Mesenchymal stem cell (in vitro differentiated cells and primary cell): ENCODE results near the gene RSBN1L.

Source experiments
- DNase-seq: peaks from one replicate; pipeline ENCODE4 v3.0.0-alpha.2; 2013
- H2AFZ ChIP-seq: one replicate; pipeline ENCODE4 v1.6.1; 2013; ENCODE audit warnings: low read depth, mild to moderate bottlenecking, control low read depth, inconsistent platforms, low read length, moderate library complexity
- H2AK5ac ChIP-seq: 2 replicates; pipeline ENCODE4 v1.6.1; 2013; ENCODE audit warnings: low read length, moderate library complexity, mild to moderate bottlenecking, inconsistent platforms; ENCODE audit not compliant: severe bottlenecking
- H2BK120ac ChIP-seq: one replicate; pipeline ENCODE4 v1.6.1; 2013; ENCODE audit warnings: low read depth, mild to moderate bottlenecking, inconsistent platforms, low read length, moderate library complexity
- H2BK12ac ChIP-seq, 2 experiments: one replicate each; pipeline ENCODE4 v1.6.1; 2013; ENCODE audit warnings: inconsistent platforms in 2 of 2, low read length in 2 of 2, mild to moderate bottlenecking in 2 of 2, moderate library complexity in 2 of 2, control low read depth in 1 of 2
- H2BK15ac ChIP-seq: one replicate; pipeline ENCODE4 v1.6.1; 2013; ENCODE audit warnings: mild to moderate bottlenecking, low read depth, inconsistent platforms; ENCODE audit not compliant: poor library complexity, severe bottlenecking
- H2BK5ac ChIP-seq: 2 replicates; pipeline ENCODE4 v1.6.1; 2013; ENCODE audit warnings: low read depth, mild to moderate bottlenecking, low read length, control low read depth, inconsistent platforms; ENCODE audit not compliant: poor library complexity, severe bottlenecking
- H3K14ac ChIP-seq, 2 experiments: one replicate each; pipeline ENCODE4 v1.6.1; 2013; ENCODE audit warnings: inconsistent platforms in 2 of 2, low read length in 2 of 2, control low read depth in 1 of 2, mild to moderate bottlenecking in 1 of 2, moderate library complexity in 1 of 2
- H3K18ac ChIP-seq, 2 experiments: one replicate each; pipeline ENCODE4 v1.6.1; 2013; ENCODE audit warnings: inconsistent platforms in 2 of 2, low read length in 2 of 2, control low read depth in 1 of 2, low read depth in 1 of 2, mild to moderate bottlenecking in 1 of 2
- H3K23ac ChIP-seq, 2 experiments: one replicate each; pipeline ENCODE4 v1.6.1; 2013; ENCODE audit warnings: inconsistent platforms in 2 of 2, low read length in 2 of 2, mild to moderate bottlenecking in 2 of 2, moderate library complexity in 2 of 2, control low read depth in 1 of 2
- H3K27ac ChIP-seq: 2 replicates; pipeline ENCODE4 v1.5.1; 2013; ENCODE audit warnings: mild to moderate bottlenecking, moderate library complexity, low read length, control low read depth, inconsistent platforms; ENCODE audit not compliant: poor library complexity, severe bottlenecking
- H3K27me3 ChIP-seq, 2 experiments: 2 replicates each; pipeline versions ENCODE4 v1.6.1 to v1.7.0; 2013; ENCODE audit warnings: low read length in 2 of 2, mild to moderate bottlenecking in 2 of 2, moderate library complexity in 2 of 2, control low read depth in 1 of 2, inconsistent platforms in 1 of 2; ENCODE audit not compliant: control insufficient read depth in 1 of 2, insufficient read depth in 1 of 2
- H3K36me3 ChIP-seq, 2 experiments: 2 replicates each; pipeline versions ENCODE4 v1.6.1 to v1.7.0; 2013; ENCODE audit warnings: low read length in 2 of 2, control low read depth in 1 of 2, inconsistent platforms in 1 of 2, low read depth in 1 of 2, mild to moderate bottlenecking in 1 of 2; ENCODE audit not compliant: insufficient read depth in 2 of 2, control insufficient read depth in 1 of 2
- H3K4ac ChIP-seq, 2 experiments: one replicate each; pipeline ENCODE4 v1.6.1; 2013; ENCODE audit warnings: inconsistent platforms in 2 of 2, low read length in 2 of 2, mild to moderate bottlenecking in 2 of 2, moderate library complexity in 2 of 2, control low read depth in 1 of 2, low read depth in 1 of 2
- H3K4me1 ChIP-seq: 2 replicates; pipeline ENCODE4 v1.6.1; 2013; ENCODE audit warnings: low read depth, low read length, control low read depth; ENCODE audit not compliant: control insufficient read depth, insufficient read depth
- H3K4me2 ChIP-seq: 2 replicates; pipeline ENCODE4 v1.6.1; 2013; ENCODE audit warnings: low read length, mild to moderate bottlenecking, inconsistent platforms; ENCODE audit not compliant: poor library complexity, severe bottlenecking
- H3K4me3 ChIP-seq, 2 experiments: 2 replicates each; pipeline versions ENCODE4 v1.5.1 to v1.7.0; 2013; ENCODE audit warnings: low read length in 2 of 2, mild to moderate bottlenecking in 2 of 2, control low read depth in 1 of 2, low read depth in 1 of 2; ENCODE audit not compliant: insufficient read depth in 1 of 2
- H3K79me1 ChIP-seq: replicated peaks from 2 replicates; pipeline ENCODE4 v1.6.1; 2013; ENCODE audit warnings: mild to moderate bottlenecking, control low read depth, low read length, inconsistent platforms; ENCODE audit not compliant: poor library complexity, severe bottlenecking
- H3K9ac ChIP-seq: 2 replicates; pipeline ENCODE4 v1.7.0; 2013; ENCODE audit warnings: mild to moderate bottlenecking, low read length, moderate library complexity
- H3K9me3 ChIP-seq: 2 replicates; pipeline ENCODE4 v1.7.0; 2013; ENCODE audit warnings: mild to moderate bottlenecking, low read length; ENCODE audit not compliant: control insufficient read depth
- H4K8ac ChIP-seq: one replicate; pipeline ENCODE4 v1.6.1; 2013; ENCODE audit warnings: inconsistent platforms, mild to moderate bottlenecking, low read length, moderate library complexity
- H4K91ac ChIP-seq: one replicate; pipeline ENCODE4 v1.6.1; 2013; ENCODE audit warnings: mild to moderate bottlenecking, low read length, inconsistent platforms
- WGBS: methylation state at CpG from one replicate; pipeline ENCODE4 v1.1.7; 2013; ENCODE audit warnings: mixed read lengths; 5-methylcytosine and 5-hydroxymethylcytosine counted together

The RSBN1L gene

DNA sequence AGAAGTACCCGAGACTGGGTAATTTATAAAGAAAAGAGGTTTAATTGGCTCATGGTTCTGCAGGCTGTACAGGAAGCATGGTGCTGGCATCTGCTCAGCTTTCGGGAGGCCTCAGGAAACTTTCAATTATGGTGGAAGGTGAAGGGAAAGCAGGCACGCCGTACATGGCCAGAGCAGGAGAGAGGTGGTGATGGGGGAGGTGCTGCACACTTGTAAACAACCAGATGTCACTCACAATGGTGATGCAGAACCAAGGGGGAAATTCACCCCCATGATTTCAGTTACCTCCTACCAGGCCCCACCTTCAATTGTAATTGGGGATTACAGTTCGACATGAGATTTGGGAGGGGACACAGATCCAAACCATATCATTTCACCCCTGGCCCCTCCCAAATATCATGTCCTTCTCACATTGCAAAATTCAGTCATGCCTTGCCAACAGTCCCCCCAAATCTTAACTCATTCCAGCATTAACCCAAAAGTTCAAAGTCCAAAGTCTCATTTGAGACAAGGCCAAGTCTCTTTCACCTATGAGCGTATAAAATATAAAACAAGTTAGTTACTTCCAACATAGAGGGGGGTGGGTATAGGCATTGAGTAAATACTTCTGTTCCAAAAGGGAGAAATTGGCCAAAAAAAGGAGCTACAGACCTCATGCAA is 50.0 kb downstream of the RSBN1L start:
- Histone ChIP-seq H3K14ac (no peak overlapping the region), H3K27me3 (no peaks in the 10 kb centered on the region), H3K23ac (no peak overlapping the region), H4K91ac (no peak overlapping the region), H3K27ac (no peak overlapping the region), H3K18ac (no peak overlapping the region), H2AFZ (no peak overlapping the region), H3K79me1 (peaks cover 34% of the 10 kb centered on the region), H2AK5ac (no peak overlapping the region), H3K9ac (no peak overlapping the region), H2BK120ac (no peak overlapping the region), H3K4me1 (peaks cover 3% of the 10 kb centered on the region), H3K4ac (no peak overlapping the region), H3K4me2 (no peak overlapping the region), H3K36me3 (peaks cover 8 to 25% of the 10 kb centered on the region in 2 experiments), H3K9me3 (no peaks in the 10 kb centered on the region), H2BK15ac (no peak overlapping the region), H2BK5ac (no peak overlapping the region), H4K8ac (no peak overlapping the region), H3K4me3 (no peak overlapping the region), H2BK12ac (no peak overlapping the region)
- DNase-seq: no peak
- WGBS: 94% methylated on average over 5 of the region's 6 CpGs

DNA sequence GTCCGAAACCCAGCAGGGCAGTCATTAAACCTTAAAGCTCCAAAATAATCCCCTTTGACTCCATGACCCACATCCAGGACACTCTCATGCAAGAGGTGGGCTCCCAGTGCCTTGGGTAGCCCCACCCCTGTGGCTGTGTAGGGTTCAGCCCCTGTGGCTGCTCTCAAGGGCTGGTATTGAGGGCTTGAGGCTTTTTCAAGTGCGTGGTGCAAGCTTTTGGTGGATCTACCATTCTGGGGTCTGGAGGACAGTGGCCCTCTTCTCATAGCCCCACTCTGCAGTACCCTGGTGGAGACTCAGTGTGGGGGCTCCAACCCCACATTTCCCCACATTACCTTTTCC is 50.5 kb downstream of the RSBN1L start:
- H4K8ac ChIP-seq: peak overlapping the region; percentile 73
- H3K18ac ChIP-seq: no peak overlapping the region
- no peak overlapping the region for H3K4me3 ChIP-seq
- no peaks in the 10 kb centered on the region for H3K27me3 ChIP-seq
- no peak overlapping the region for H3K27ac ChIP-seq
- H2AFZ ChIP-seq: no peak overlapping the region
- peaks cover 3% of the 10 kb centered on the region for H3K4me1 ChIP-seq
- no peak overlapping the region for H4K91ac ChIP-seq
- H2BK120ac ChIP-seq: no peak overlapping the region
- WGBS: no CpG with 5 or more reads among the region's 2 CpGs
- no peak overlapping the region for H3K14ac ChIP-seq
- H2BK12ac ChIP-seq: no peak overlapping the region
- no peaks in the 10 kb centered on the region for H3K9me3 ChIP-seq
- no peak overlapping the region for H3K4ac ChIP-seq
- no peak overlapping the region for H2BK15ac ChIP-seq
- H3K4me2 ChIP-seq: no peak overlapping the region
- DNase-seq: no peak
- no peak overlapping the region for H3K9ac ChIP-seq
- H3K36me3 ChIP-seq: peaks cover 8 to 30% of the 10 kb centered on the region in 2 experiments
- H3K23ac ChIP-seq: no peak overlapping the region
- no peak overlapping the region for H2BK5ac ChIP-seq
- H2AK5ac ChIP-seq: no peak overlapping the region
- peaks cover 34% of the 10 kb centered on the region for H3K79me1 ChIP-seq

DNA sequence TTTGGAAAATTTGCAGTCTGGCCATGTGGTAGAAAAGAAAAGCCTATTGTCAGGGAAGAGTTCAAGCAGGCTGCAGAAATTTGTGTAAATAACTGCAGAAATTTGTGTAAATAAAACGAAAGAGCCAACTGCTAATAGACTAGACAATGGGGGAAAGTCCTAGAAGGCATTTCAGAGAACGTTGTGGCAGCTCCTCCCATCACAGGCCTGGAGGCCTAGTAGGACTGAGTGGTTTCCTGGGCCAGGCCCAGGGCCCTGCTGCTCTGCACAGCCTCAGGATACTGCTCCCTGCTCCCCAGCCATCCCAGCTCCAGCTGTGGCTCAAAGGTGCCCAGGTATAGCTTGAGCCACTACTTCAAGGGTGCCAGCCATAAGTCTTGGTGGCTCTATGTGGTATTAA is 50.9 kb downstream of the RSBN1L start:
- DNase-seq: no peak
- H3K18ac ChIP-seq: peak overlapping the region in 1 of 2 experiments; percentile 18
- 85% methylated on average over 2 of the region's 2 CpGs for WGBS
- H4K91ac ChIP-seq: no peak overlapping the region
- no peak overlapping the region for H2BK120ac ChIP-seq
- H2BK12ac ChIP-seq: no peak overlapping the region
- H3K36me3 ChIP-seq: peaks cover 8 to 32% of the 10 kb centered on the region in 2 experiments
- H2BK5ac ChIP-seq: no peak overlapping the region
- no peaks in the 10 kb centered on the region for H3K9me3 ChIP-seq
- no peak overlapping the region for H3K23ac ChIP-seq
- H2AK5ac ChIP-seq: no peak overlapping the region
- H3K27ac ChIP-seq: no peak overlapping the region
- H2BK15ac ChIP-seq: no peak overlapping the region
- no peak overlapping the region for H4K8ac ChIP-seq
- H3K9ac ChIP-seq: no peak overlapping the region
- no peak overlapping the region for H2AFZ ChIP-seq
- H3K79me1 ChIP-seq: peaks cover 36% of the 10 kb centered on the region
- no peak overlapping the region for H3K14ac ChIP-seq
- H3K4me3 ChIP-seq: no peak overlapping the region
- H3K4me1 ChIP-seq: peaks cover 3% of the 10 kb centered on the region
- H3K4ac ChIP-seq: no peak overlapping the region
- no peaks in the 10 kb centered on the region for H3K27me3 ChIP-seq
- no peak overlapping the region for H3K4me2 ChIP-seq

DNA sequence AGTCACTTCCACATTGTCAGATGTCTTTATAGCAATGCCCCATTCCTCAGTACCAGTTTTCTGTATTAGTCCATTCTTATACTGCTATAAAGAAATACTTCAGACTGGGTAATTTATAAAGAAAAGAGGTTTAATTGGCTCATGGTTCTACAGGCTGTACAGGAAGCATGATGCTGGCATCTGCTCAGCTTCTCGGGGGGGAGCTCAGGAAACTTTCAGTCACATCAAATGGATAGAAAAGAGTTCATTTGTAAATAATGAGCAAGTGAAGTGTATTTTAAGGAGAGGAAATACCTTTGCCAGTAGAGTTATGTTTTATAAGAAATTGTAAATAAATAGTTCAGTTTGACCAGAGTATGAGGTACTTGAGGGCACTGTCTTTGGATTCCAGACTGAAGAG is 51.5 kb downstream of the RSBN1L start:
- Histone ChIP-seq H3K36me3 (peaks cover 8 to 35% of the 10 kb centered on the region in 2 experiments), H3K27me3 (no peaks in the 10 kb centered on the region), H2BK5ac (no peak overlapping the region), H3K4me2 (no peak overlapping the region), H2BK120ac (no peak overlapping the region), H4K8ac (no peak overlapping the region), H2BK15ac (no peak overlapping the region), H3K4ac (no peak overlapping the region), H3K9ac (no peak overlapping the region), H4K91ac (no peak overlapping the region), H3K79me1 (peaks cover 35% of the 10 kb centered on the region), H3K9me3 (no peaks in the 10 kb centered on the region), H3K4me1 (peaks cover 1% of the 10 kb centered on the region), H3K14ac (no peak overlapping the region), H2AFZ (no peak overlapping the region), H2BK12ac (no peak overlapping the region), H3K23ac (no peak overlapping the region), H3K18ac (no peak overlapping the region), H3K4me3 (no peak overlapping the region), H2AK5ac (no peak overlapping the region), H3K27ac (no peak overlapping the region)
- no peak for DNase-seq
- WGBS: 92% methylated on average over 1 of the region's 1 CpG
